Measurements from ENCODE around the gene MX1.

- TF ChIP-seq POLR2A (IDR thresholded peaks at IDR 0.05) (no peak), CTCF (IDR thresholded peaks at IDR 0.05) (no peak)
These were observed 37.8 kb upstream of the MX1 start for GRCh38 chr21:41388259-41388658.

Measured in adrenal gland (tissue), 5 donors.